Cardiac fibroblast (primary cell): ENCODE data around the gene SLIT3.
A peak's percentile ranks its signal among the peaks of the same experiment; 100 is the strongest.

Source experiments
- DNase-seq, 2 donors: peaks; one replicate each; pipeline versions ENCODE4 v3.0.0 to v3.0.0-alpha.2; 2010; ENCODE audit warnings: low read depth in 2 of 2
- H3K4me3 ChIP-seq, 2 donors: replicated peaks in 1 of 2; 1 replicate in 1 of 2; 2 replicates in 1 of 2; pipeline ENCODE4 v1.5.1; 2011; ENCODE audit warnings: low read depth in 2 of 2, low read length in 2 of 2, mild to moderate bottlenecking in 2 of 2, moderate library complexity in 1 of 2
- TF ChIP-seq, protein P1 (sequence below): IDR thresholded peaks from one replicate; pipeline ENCODE4 v1.5.1; 2011; ENCODE audit warnings: low read depth, mild to moderate bottlenecking, low read length, inconsistent platforms

Gene SLIT3

DNA sequence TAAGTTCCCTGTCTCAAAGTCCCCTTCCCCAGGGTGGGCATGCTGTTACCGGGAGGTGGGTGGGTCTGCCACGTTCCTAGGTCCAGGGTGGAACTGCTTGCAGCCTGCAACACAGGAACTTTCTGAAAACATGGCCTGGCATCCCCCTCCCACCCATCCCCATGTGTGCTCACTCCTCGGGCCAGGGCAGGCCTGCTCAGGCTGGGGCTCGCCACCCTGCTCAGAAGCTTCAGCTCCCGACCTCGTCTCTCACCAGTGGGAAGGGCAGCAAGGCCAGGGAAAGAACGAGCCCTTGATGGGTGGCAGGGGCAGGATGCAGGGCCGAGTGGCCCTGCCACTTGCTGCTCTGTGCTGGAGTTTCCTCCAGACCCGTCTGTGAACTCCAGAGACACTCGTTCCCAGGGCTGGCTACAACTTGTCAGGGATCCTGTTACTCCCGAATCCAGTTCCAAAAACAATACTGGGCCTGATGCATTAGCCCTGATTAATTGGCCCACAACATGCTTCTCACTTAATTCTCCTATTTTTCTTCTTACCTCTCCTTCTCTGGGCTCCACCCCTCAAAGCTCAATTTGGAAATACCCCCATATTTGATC, 197.3 kb downstream of the SLIT3 start:
- no peak overlapping the region for H3K4me3 ChIP-seq
- TF ChIP-seq, protein P1, sequence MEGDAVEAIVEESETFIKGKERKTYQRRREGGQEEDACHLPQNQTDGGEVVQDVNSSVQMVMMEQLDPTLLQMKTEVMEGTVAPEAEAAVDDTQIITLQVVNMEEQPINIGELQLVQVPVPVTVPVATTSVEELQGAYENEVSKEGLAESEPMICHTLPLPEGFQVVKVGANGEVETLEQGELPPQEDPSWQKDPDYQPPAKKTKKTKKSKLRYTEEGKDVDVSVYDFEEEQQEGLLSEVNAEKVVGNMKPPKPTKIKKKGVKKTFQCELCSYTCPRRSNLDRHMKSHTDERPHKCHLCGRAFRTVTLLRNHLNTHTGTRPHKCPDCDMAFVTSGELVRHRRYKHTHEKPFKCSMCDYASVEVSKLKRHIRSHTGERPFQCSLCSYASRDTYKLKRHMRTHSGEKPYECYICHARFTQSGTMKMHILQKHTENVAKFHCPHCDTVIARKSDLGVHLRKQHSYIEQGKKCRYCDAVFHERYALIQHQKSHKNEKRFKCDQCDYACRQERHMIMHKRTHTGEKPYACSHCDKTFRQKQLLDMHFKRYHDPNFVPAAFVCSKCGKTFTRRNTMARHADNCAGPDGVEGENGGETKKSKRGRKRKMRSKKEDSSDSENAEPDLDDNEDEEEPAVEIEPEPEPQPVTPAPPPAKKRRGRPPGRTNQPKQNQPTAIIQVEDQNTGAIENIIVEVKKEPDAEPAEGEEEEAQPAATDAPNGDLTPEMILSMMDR: no peak
- no peak for DNase-seq

DNA sequence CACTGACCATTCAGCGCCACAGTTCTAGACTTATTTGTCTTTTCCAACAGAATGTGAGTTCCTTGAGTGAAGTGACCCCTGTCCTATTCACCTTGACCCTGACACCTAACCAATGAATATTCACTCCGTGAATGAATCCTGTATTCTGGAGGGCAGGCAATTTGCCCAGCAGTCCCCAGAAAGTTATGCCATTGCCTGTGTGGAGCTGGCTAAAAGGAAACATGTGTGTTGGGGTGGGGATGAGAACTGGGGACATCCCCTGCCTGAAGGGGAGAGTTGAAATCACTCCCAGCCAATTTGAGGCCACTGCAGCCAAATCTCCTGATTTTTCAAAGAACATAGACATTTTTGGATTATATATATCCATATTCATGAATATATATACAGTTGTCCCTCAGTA, 199.0 kb downstream of the SLIT3 start:
- no peak overlapping the region for H3K4me3 ChIP-seq
- no peak for DNase-seq
- TF ChIP-seq, protein P1: no peak

DNA sequence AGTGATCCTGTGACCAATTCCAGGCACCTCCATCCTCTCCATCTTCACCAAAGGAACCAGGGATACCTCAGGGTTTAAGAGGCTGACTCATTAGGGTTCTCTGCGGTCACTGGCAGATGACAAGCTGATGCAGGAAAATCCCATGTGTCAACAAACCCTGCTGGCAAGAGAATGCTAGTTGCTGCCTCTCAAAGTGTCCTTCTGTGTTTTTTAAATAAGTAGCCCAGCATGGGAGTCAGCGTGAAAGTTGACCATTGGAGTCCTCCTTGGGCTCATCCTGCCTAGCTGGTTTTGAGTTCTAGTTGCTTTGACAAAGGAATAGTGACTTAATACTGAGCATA, 200.2 kb downstream of the SLIT3 start:
- no peak overlapping the region for H3K4me3 ChIP-seq
- peak; percentile 11 to 38 for DNase-seq
- TF ChIP-seq, protein P1: no peak

DNA sequence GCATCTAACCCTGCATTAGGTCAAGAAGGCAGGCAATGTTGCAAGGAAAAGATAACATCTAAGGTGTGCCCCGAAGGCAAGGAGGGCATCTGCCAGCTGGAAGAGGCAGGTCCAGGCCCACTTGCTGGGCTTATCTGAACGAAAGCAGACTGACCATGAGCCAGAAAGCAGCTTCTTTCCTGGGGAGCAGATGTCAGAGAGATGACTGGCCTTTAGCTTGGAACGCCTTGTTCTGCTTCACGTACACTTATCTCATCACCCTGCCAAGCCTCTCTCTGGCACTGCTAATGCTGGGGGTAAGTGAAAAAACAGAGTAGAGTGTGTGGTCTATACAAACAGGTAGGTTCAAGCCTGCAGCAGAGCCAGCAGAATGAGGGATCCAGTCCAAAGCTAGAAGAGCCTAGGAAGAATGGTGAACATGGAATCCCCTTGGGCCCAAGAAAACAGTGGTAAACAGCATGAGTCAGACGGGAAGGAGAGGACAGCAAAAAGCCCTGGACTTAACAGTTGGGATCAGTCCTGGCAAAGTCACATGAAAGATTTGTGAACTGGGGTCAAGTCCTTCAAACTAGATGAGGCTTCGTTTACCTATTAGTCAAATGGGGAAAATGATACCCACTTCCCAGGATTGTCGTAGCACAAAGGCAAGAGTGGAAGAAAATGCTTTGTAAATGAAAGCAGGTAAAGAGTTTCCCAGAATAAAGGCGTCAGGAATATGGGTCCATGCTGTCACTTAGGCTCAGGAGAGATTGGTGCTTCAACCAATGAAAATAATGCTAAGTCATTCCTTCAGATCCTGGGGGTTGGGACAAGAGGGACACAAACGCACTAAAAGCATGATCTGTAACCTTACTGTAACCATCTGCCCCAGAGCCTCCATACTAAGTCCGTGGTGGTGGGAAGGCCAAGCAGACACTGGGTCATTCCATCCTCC, 200.9 kb downstream of the SLIT3 start:
- H3K4me3 ChIP-seq: no peak overlapping the region
- TF ChIP-seq, protein P1: no peak
- DNase-seq: peak in 1 of 2 donors; percentile 40

DNA sequence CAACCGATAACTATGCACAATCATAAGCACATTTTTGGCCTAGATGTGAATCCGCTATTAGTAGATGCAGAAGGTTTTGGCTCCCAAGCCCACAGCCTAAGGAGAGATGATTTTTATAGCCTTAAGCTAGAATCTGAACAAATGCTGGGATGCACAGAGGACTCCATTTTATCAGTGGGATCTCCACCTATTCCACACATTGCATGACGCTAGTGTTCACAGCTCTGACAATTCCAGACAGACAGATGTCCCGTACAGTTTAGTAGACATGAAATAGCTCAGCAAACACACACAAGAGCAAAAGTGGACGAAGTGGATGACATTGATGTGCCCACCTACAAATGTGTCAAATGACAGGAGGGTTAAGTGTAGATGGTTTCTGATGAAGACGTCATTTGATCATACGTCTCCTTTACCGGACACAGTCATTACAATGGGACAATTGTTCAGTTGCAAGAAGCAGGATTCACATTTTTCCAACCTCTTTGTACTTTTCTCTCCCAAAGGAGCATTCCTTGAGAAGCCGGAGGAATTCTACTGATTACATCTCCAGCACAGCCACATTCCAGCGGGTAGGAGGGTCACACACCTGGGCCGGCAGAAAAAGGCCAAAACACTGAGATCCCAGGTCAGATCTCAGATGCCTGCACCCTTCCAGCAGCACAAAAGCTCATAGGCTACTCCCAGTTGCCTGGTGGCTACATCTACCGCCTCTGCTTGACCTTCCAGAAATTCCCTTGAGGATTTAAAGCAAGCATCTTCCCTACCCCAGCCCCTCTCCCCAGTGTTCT, 202.4 kb downstream of the SLIT3 start:
- TF ChIP-seq, protein P1: no peak
- no peak for DNase-seq
- H3K4me3 ChIP-seq: no peak overlapping the region

DNA sequence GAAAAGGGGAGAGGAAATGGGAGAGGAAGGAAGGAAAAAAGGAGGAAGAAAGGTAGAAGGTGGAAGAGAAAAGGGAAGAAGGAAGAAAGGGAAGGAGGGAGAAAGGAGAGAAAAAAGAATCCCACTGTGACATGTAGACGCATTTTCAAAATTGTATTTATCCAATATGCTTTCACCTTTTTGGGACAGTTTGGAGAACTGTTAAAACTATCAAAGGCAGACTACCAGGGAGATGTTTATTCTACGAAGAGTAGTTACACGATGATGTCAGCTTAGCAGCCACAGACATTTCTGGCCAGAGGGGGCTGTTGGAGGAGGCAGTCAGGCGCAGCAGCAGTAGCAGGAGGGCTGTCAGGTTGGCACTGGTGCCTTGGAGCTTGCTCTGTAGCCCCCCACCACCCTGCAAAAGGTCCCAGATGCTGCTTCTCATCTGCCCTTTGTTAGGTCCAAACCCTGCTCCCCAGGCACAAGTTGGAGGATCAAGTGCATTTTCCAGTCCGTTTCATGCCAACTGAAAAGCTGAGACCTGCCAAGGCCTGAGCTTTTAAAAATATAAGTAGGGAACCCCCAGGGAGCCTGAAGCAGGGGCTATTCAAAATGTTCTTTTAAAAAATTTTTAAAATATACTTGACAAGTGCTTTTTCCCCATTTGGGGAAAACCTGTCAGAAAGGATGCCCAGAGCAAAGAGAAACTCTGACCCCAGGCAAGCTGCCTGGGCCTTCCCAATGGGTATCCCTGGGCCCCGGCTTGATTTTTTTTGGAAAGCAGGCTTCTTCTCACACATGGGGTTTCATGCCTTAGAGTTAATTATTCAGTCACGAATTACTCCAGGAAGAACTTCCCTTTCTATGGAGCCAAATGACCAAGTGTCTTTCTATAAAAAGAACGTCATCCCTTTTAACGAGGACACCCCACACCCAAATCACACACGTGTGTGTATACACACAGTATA, 203.3 kb downstream of the SLIT3 start:
- TF ChIP-seq, protein P1: no peak
- no peak overlapping the region for H3K4me3 ChIP-seq
- DNase-seq: peak in 1 of 2 donors; percentile 4
